SK-N-SH treated with all-trans-retinoic acid at 6 μM for 48 hours (cell line): ENCODE measurements around the gene ACSBG1.

Experiments used
- PATZ1 ChIP-seq: fragments of 250-450 bp; sonication (Bioruptor Pico); IDR thresholded peaks from 2 replicates; pipeline ENCODE4 v1.8.0; 2020; ENCODE audit warnings: mild to moderate bottlenecking, moderate library complexity, borderline replicate concordance
- TSHZ2 ChIP-seq: fragments of 250-450 bp; sonication (Bioruptor Pico); IDR thresholded peaks from 2 replicates; pipeline ENCODE4 v1.5.0; 2020; ENCODE audit warnings: mild to moderate bottlenecking, moderate library complexity
- ZNF70 ChIP-seq: fragments of 450-650 bp; formaldehyde crosslinking; IDR thresholded peaks from 2 replicates; pipeline ENCODE4 v1.5.0; 2020; ENCODE audit warnings: mild to moderate bottlenecking, moderate library complexity

GRCh38 chr15:78201281-78202190, 32.8 kb downstream of the ACSBG1 start:
- no peak for TF ChIP-seq PATZ1 (CRISPR knock-in tag)
- no peak for TF ChIP-seq TSHZ2 (CRISPR knock-in tag)
- no peak for TF ChIP-seq ZNF70 (CRISPR knock-in tag)
